ENCODE results near the gene FLT3.

DNA sequence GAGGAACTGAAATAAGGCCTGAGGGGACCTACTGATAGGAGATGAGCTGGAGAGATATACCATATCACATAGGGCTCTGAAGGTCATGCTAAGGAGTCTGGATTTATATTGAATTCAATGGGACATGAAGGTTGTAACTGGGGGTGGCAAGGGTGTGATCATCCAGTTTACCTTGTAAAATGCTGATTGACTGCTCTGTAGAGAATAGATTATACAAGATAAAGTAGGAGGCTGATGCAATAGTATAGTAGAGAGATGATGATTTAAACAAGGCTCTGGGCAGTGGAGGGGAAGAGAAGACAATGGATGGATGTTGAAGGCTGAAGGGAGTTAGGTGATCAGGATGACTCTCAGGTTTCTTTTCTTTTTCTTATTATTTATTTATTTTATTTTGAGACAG lies 19.9 kb upstream of the FLT3 start:
- TF ChIP-seq EP300 (IDR thresholded peaks at IDR 0.05; ENCODE audit: borderline replicate concordance) (no peak), FOXM1 (IDR thresholded peaks at IDR 0.05; ENCODE audit: borderline replicate concordance, low read depth) (no peak), TAF1 (IDR thresholded peaks at IDR 0.05; ENCODE audit: low read depth) (no peak), CEBPB (IDR thresholded peaks at IDR 0.05) (no peak), NFIC (IDR thresholded peaks at IDR 0.05) (no peak), EGR1 (IDR thresholded peaks at IDR 0.05) (no peak), TCF12 (IDR thresholded peaks at IDR 0.05; ENCODE audit: low read depth) (no peak), REST (IDR thresholded peaks at IDR 0.05; ENCODE audit: low read depth) (no peak)

All from Ishikawa (cell line).